Transverse colon (tissue), 4 donors: Measurements from ENCODE around the gene FURIN. TPM values are rescaled to one million over a fixed set of nuclear protein-coding genes. Genes with fewer than 3 reads are reported as not detected.

Experiments used
- DNase-seq: peaks from one replicate; pipeline ENCODE4 v3.0.0-alpha.2; 2019
- H3K27ac ChIP-seq, 4 donors: fragments of 200-600 bp; sonication (generic); 2 replicates each; pipeline ENCODE4 v1.5.1; 2016 to 2018; ENCODE audit warnings: inconsistent platforms in 4 of 4
- H3K27me3 ChIP-seq: fragments of 200-600 bp; sonication (generic); 2 replicates; pipeline ENCODE4 v1.5.1; 2017; ENCODE audit warnings: inconsistent platforms
- H3K36me3 ChIP-seq, 4 donors: fragments of 200-600 bp; sonication (generic); 2 replicates each; pipeline ENCODE4 v1.5.1; 2017 to 2019; ENCODE audit warnings: inconsistent platforms in 4 of 4
- H3K4me1 ChIP-seq, 4 donors: fragments of 200-600 bp; sonication (generic); 2 replicates each; pipeline ENCODE4 v1.5.1; 2017 to 2020; ENCODE audit warnings: inconsistent platforms in 4 of 4
- H3K4me3 ChIP-seq, 4 donors: fragments of 200-600 bp; sonication (generic); 1 replicate in 1 of 4; 2 replicates in 3 of 4; pipeline versions ENCODE4 v1.5.1 to v1.6.1; 2017 to 2019; ENCODE audit warnings: inconsistent platforms in 4 of 4
- H3K9me3 ChIP-seq, 2 donors: fragments of 200-600 bp; sonication (generic); 2 replicates each; pipeline ENCODE4 v1.5.1; 2017 to 2019; ENCODE audit warnings: inconsistent platforms in 2 of 2
- CTCF ChIP-seq, 5 experiments: fragments of 200-600 bp in 3 of 5; fragments of 450-650 bp in 2 of 5; sonication (generic) in 3 of 5; IDR thresholded peaks; 1 replicate in 2 of 5; 2 replicates in 3 of 5; pipeline ENCODE4 v1.5.1; 2016 to 2017; ENCODE audit warnings: antibody characterized with exemption in 5 of 5, inconsistent platforms in 3 of 5, mild to moderate bottlenecking in 2 of 5, moderate library complexity in 1 of 5
- EP300 ChIP-seq: sonication (generic); formaldehyde crosslinking; IDR thresholded peaks from one replicate; pipeline ENCODE4 v1.6.1; 2017; ENCODE audit warnings: antibody characterized with exemption, low read depth
- POLR2A ChIP-seq: fragments of 450-650 bp; IDR thresholded peaks from one replicate; pipeline ENCODE4 v1.6.1; 2016; ENCODE audit warnings: antibody characterized with exemption, mild to moderate bottlenecking, moderate library complexity
- POLR2AphosphoS5 ChIP-seq, 3 donors: sonication (generic); formaldehyde crosslinking; IDR thresholded peaks; one replicate each; pipeline ENCODE4 v1.6.1; 2016; ENCODE audit warnings: antibody characterized with exemption in 3 of 3
- WGBS, 2 donors: methylation state at CpG; one replicate each; pipeline ENCODE4 v1.1.5; 2018; ENCODE audit warnings: low coverage in 1 of 2; 5-methylcytosine and 5-hydroxymethylcytosine counted together
- in situ Hi-C, 4 donors: fragments of 200-750 bp; cut with MboI; loops; one replicate each; pipeline versions ENCODE4 v1.15.0 to v1.15.1; 2017; ENCODE audit warnings: low sequenced_read_pairs in 3 of 4, low pct_ligation_motif_present in 1 of 4, low pct_unique_long_range_greater_than_20kb in 1 of 4
- intact Hi-C: fragments of 100-400 bp; cut with DNase I; formaldehyde crosslinking; loops from one replicate; pipeline ENCODE4 v1.15.1; 2023; ENCODE audit warnings: low total_unique reads
- total RNA-seq, 4 donors: library from RNA; depleted of rRNA; stranded (reverse); fragments of >200 nt; gene quantifications; one replicate each; pipeline ENCODE4 v1.1.0, GENCODE V29; 2016

FURIN gene
- total RNA-seq, 4 donors from 2014 or later, result 64.6 to 109 (median 80.6) TPM

- H3K4me3 ChIP-seq, result no peak overlapping the region
- no peak overlapping the region for H3K27ac ChIP-seq
- no peak for DNase-seq
- H3K9me3 ChIP-seq, result no peaks in the 10 kb centered on the region
- intact Hi-C loops (no loop called here), in situ Hi-C loops (loop anchor here in 2 of 4 donors (25.0 kb wide), 2 partner anchors 214 to 564 kb away; no protein-coding TSS in a partner anchor)
- TF ChIP-seq POLR2AphosphoS5 (IDR thresholded peaks at IDR 0.05) (no peak), EP300 (no peak), CTCF (IDR thresholded peaks at IDR 0.05) (no peak), POLR2A (no peak)
- peaks cover 20 to 23% (median 22%) of the 10 kb centered on the region in 4 donors for H3K4me1 ChIP-seq
- H3K36me3 ChIP-seq, result peaks cover 0 to 38% (median 17%) of the 10 kb centered on the region in 4 donors
- no peaks in the 10 kb centered on the region for H3K27me3 ChIP-seq
- 94% methylated on average over 15 of the region's 15 CpGs; no CpG with 5 or more reads in 1 of the 2 donors for WGBS, 2 donors
Observed at GRCh38 chr15:90876512-90877170, 8.3 kb downstream of the FURIN start.

- WGBS, 2 donors, result 90% methylated on average over 14 of the region's 14 CpGs; no CpG with 5 or more reads in 1 of the 2 donors
- intact Hi-C loops (no loop called here), in situ Hi-C loops (loop anchor here in 2 of 4 donors (25.0 kb wide), 2 partner anchors 215 to 565 kb away; no protein-coding TSS in a partner anchor)
- Histone ChIP-seq H3K27ac (no peak overlapping the region), H3K9me3 (no peaks in the 10 kb centered on the region), H3K4me3 (no peak overlapping the region), H3K36me3 (peaks cover 0 to 38% (median 17%) of the 10 kb centered on the region in 4 donors), H3K27me3 (no peaks in the 10 kb centered on the region), H3K4me1 (peaks cover 20 to 22% (median 21%) of the 10 kb centered on the region in 4 donors)
- no peak for TF ChIP-seq CTCF (IDR thresholded peaks at IDR 0.05)
- no peak for TF ChIP-seq POLR2A
- TF ChIP-seq EP300, result no peak
- no peak for TF ChIP-seq POLR2AphosphoS5 (IDR thresholded peaks at IDR 0.05)
- DNase-seq, result no peak
Observed at GRCh38 chr15:90877315-90877714, 8.9 kb downstream of the FURIN start.

GRCh38 chr15:90877996-90878395 lies 9.6 kb downstream of the FURIN start:
- 93% methylated on average over 3 to 14 of the region's 14 CpGs for WGBS, 2 donors
- in situ Hi-C loops (loop anchor here in 2 of 4 donors (25.0 kb wide), 2 partner anchors 216 to 566 kb away; no protein-coding TSS in a partner anchor), intact Hi-C loops (no loop called here)
- DNase-seq, result no peak
- H3K9me3 ChIP-seq, result no peaks in the 10 kb centered on the region
- no peak overlapping the region for H3K27ac ChIP-seq
- H3K4me3 ChIP-seq, result no peak overlapping the region
- TF ChIP-seq CTCF (IDR thresholded peaks at IDR 0.05) (no peak), POLR2A (no peak), EP300 (no peak)
- no peaks in the 10 kb centered on the region for H3K27me3 ChIP-seq
- peaks cover 0 to 38% (median 17%) of the 10 kb centered on the region in 4 donors for H3K36me3 ChIP-seq
- peaks cover 14 to 16% (median 15%) of the 10 kb centered on the region in 4 donors for H3K4me1 ChIP-seq

GRCh38 chr15:90878660-90879059 lies 10.3 kb downstream of the FURIN start:
- Histone ChIP-seq H3K9me3 (no peaks in the 10 kb centered on the region), H3K27ac (no peak overlapping the region), H3K27me3 (no peaks in the 10 kb centered on the region), H3K4me1 (peaks cover 8 to 16% (median 12%) of the 10 kb centered on the region in 4 donors), H3K4me3 (no peak overlapping the region), H3K36me3 (peaks cover 0 to 38% (median 17%) of the 10 kb centered on the region in 4 donors)
- 95% methylated on average over 15 of the region's 15 CpGs; no CpG with 5 or more reads in 1 of the 2 donors for WGBS, 2 donors
- TF ChIP-seq POLR2AphosphoS5 (IDR thresholded peaks at IDR 0.05) (no peak), POLR2A (no peak), CTCF (IDR thresholded peaks at IDR 0.05) (no peak), EP300 (no peak)
- intact Hi-C loops (no loop called here), in situ Hi-C loops (loop anchor here in 2 of 4 donors (25.0 kb wide), 2 partner anchors 216 to 566 kb away; no protein-coding TSS in a partner anchor)
- no peak for DNase-seq
